Activated CD8-positive, alpha-beta memory T cell treated with anti-CD3 and anti-CD28 coated beads for 36 hours (primary cell): Measurements from ENCODE around the gene IKBKG. TPM values are rescaled to one million over a fixed set of nuclear protein-coding genes. Genes with fewer than 3 reads are reported as not detected.
"Not testable (repeated sequence)": the region's sequence is repeated elsewhere in the genome, so short reads cannot be mapped to it uniquely, and the experiment has no call there.

Experiments
- CTCF ChIA-PET: fragments of 350-600 bp; sonication (Branson Sonifier 250); formaldehyde crosslinking; loops from one replicate; lab custom pipeline; 2021; ENCODE audit warnings: antibody characterized with exemption; lab: Charles Lee
- POLR2A ChIA-PET: fragments of 350-600 bp; sonication (Branson Sonifier 250); formaldehyde crosslinking; loops from one replicate; lab custom pipeline; 2021; ENCODE audit warnings: antibody characterized with exemption; lab: Charles Lee
- total RNA-seq, 2 experiments: library from RNA; stranded (reverse); gene quantifications; one replicate each; pipeline ENCODE4 v1.2.3, GENCODE V29; 2021

IKBKG gene
- total RNA-seq, 2 experiments from 2014 or later: 32.1 to 33.5 TPM

GRCh38 chrX:154519389-154519788, 28.0 kb upstream of the IKBKG start:
- CTCF ChIA-PET: no interaction called here
- POLR2A ChIA-PET: no interaction called here

- POLR2A ChIA-PET: no interaction called here
- CTCF ChIA-PET: interaction anchor here (1.1 to 1.8 kb wide), 2 partner anchors 15 to 36 kb away, joined by 4 to 7 read pairs; partner anchors contain the start of gene SLC10A3
Observed at GRCh38 chrX:154525606-154526490, 21.6 kb upstream of the IKBKG start.

GRCh38 chrX:154526901-154527675, 20.3 kb upstream of the IKBKG start:
- CTCF ChIA-PET: interaction anchor here (0.6 to 1.8 kb wide), 6 partner anchors 9 to 209 kb away, joined by 3 to 7 read pairs (median 4); partner anchors contain the start of gene SLC10A3
- POLR2A ChIA-PET: no interaction called here

- CTCF ChIA-PET: interaction anchor here (2.2 kb wide), 1 partner anchor 156 kb away, joined by 9 read pairs; no protein-coding TSS in a partner anchor
Observed at GRCh38 chrX:154529206-154529612, 18.2 kb upstream of the IKBKG start.

GRCh38 chrX:154530286-154530685, 17.1 kb upstream of the IKBKG start:
- ChIA-PET CTCF (interaction anchor here (2.2 kb wide), 1 partner anchor 157 kb away, joined by 9 read pairs; no protein-coding TSS in a partner anchor), POLR2A (no interaction called here)

More at GRCh38 chrX:154529206-154529612, 18.2 kb upstream of the IKBKG start:
- POLR2A ChIA-PET: interaction anchor here (0.6 kb wide), 1 partner anchor 13 kb away, joined by 3 read pairs; no protein-coding TSS in a partner anchor

GRCh38 chrX:154531626-154532025, 15.8 kb upstream of the IKBKG start:
- ChIA-PET CTCF (interaction anchor here (1.6 kb wide), 1 partner anchor 11 kb away, joined by 4 read pairs; no protein-coding TSS in a partner anchor), POLR2A (no interaction called here)

GRCh38 chrX:154532690-154533089, 14.7 kb upstream of the IKBKG start:
- ChIA-PET CTCF (interaction anchor here (1.6 kb wide), 1 partner anchor 9 kb away, joined by 4 read pairs; no protein-coding TSS in a partner anchor), POLR2A (no interaction called here)

GRCh38 chrX:154534526-154535322, 12.7 kb upstream of the IKBKG start:
- POLR2A ChIA-PET: interaction anchor here (0.8 to 0.9 kb wide), 2 partner anchors 11 to 80 kb away, joined by 3 read pairs; no protein-coding TSS in a partner anchor
- CTCF ChIA-PET: interaction anchor here (1.1 to 1.8 kb wide), 5 partner anchors 8 to 162 kb away, joined by 3 to 6 read pairs (median 3); no protein-coding TSS in a partner anchor

GRCh38 chrX:154535892-154536291, 11.5 kb upstream of the IKBKG start:
- ChIA-PET CTCF (interaction anchor here (1.3 to 1.8 kb wide), 4 partner anchors 9 to 163 kb away, joined by 3 to 6 read pairs (median 4); no protein-coding TSS in a partner anchor), POLR2A (interaction anchor here (0.9 kb wide), 1 partner anchor 81 kb away, joined by 3 read pairs; no protein-coding TSS in a partner anchor)

GRCh38 chrX:154539077-154539476, 8.3 kb upstream of the IKBKG start:
- POLR2A ChIA-PET: no interaction called here
- CTCF ChIA-PET: no interaction called here

- POLR2A ChIA-PET: not testable (repeated sequence)
- CTCF ChIA-PET: interaction anchor here (2.2 to 2.4 kb wide), 2 partner anchors 13 to 167 kb away, joined by 7 read pairs; partner anchors contain the start of gene FLNA
Observed at GRCh38 chrX:154540365-154540764, 7.1 kb upstream of the IKBKG start.

- POLR2A ChIA-PET: no interaction called here
- CTCF ChIA-PET: interaction anchor here (2.2 to 2.4 kb wide), 2 partner anchors 14 to 167 kb away, joined by 7 read pairs; partner anchors contain the start of gene FLNA
Observed at GRCh38 chrX:154540897-154541535, 6.4 kb upstream of the IKBKG start.

GRCh38 chrX:154541589-154541895, 5.9 kb upstream of the IKBKG start:
- ChIA-PET CTCF (interaction anchor here (1.5 to 2.4 kb wide), 3 partner anchors 10 to 168 kb away, joined by 4 to 7 read pairs (median 7); partner anchors contain the start of gene FLNA), POLR2A (interaction anchor here (0.6 to 0.9 kb wide), 2 partner anchors 12 to 1081 kb away, joined by 3 to 7 read pairs; no protein-coding TSS in a partner anchor)

GRCh38 chrX:154541896-154542722, 5.3 kb upstream of the IKBKG start:
- ChIA-PET CTCF (interaction anchor here (1.5 to 2.4 kb wide), 3 partner anchors 10 to 168 kb away, joined by 4 to 7 read pairs (median 7); partner anchors contain the start of gene FLNA), POLR2A (interaction anchor here (0.6 to 0.9 kb wide), 3 partner anchors 13 to 1081 kb away, joined by 3 to 7 read pairs (median 3); no protein-coding TSS in a partner anchor)

- ChIA-PET CTCF (interaction anchor here (1.5 to 2.4 kb wide), 2 partner anchors 11 to 169 kb away, joined by 4 to 7 read pairs; partner anchors contain the start of gene FLNA), POLR2A (interaction anchor here (0.6 kb wide), 1 partner anchor 45 kb away, joined by 3 read pairs; no protein-coding TSS in a partner anchor)
Observed at GRCh38 chrX:154542723-154543424, 4.5 kb upstream of the IKBKG start.
